HFF-Myc (cell line): ENCODE measurements around the gene MAN2B1.

ENCODE experiments used
- DNase-seq: peaks from one replicate; pipeline ENCODE4 v3.0.0-alpha.2; 2011; ENCODE audit warnings: low read depth; ENCODE audit errors: extremely low read depth
- H3K4me3 ChIP-seq: replicated peaks from 2 replicates; pipeline ENCODE4 v1.5.1; 2011; ENCODE audit warnings: low read depth, mild to moderate bottlenecking, control low read depth, low read length
- TF ChIP-seq, protein P1 (sequence below): IDR thresholded peaks from 2 replicates; pipeline ENCODE4 v1.5.1; 2012; ENCODE audit warnings: mild to moderate bottlenecking, low read depth, low read length, control low read depth; ENCODE audit errors: missing control alignments

Gene MAN2B1

GRCh38 chr19:12696366-12697335 lies 30.1 kb upstream of the MAN2B1 start, which contains the start of gene FBXW9:
FBXW9 (minus strand) TSS chr19:12696631; CDS start chr19:12696581, 50 bp downstream.
- H3K4me3 ChIP-seq, result peak within 1 kb of the TSS; percentile 84
- DNase-seq, result peak; percentile 87
- TF ChIP-seq, protein P1, sequence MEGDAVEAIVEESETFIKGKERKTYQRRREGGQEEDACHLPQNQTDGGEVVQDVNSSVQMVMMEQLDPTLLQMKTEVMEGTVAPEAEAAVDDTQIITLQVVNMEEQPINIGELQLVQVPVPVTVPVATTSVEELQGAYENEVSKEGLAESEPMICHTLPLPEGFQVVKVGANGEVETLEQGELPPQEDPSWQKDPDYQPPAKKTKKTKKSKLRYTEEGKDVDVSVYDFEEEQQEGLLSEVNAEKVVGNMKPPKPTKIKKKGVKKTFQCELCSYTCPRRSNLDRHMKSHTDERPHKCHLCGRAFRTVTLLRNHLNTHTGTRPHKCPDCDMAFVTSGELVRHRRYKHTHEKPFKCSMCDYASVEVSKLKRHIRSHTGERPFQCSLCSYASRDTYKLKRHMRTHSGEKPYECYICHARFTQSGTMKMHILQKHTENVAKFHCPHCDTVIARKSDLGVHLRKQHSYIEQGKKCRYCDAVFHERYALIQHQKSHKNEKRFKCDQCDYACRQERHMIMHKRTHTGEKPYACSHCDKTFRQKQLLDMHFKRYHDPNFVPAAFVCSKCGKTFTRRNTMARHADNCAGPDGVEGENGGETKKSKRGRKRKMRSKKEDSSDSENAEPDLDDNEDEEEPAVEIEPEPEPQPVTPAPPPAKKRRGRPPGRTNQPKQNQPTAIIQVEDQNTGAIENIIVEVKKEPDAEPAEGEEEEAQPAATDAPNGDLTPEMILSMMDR, result no peak

DNA sequence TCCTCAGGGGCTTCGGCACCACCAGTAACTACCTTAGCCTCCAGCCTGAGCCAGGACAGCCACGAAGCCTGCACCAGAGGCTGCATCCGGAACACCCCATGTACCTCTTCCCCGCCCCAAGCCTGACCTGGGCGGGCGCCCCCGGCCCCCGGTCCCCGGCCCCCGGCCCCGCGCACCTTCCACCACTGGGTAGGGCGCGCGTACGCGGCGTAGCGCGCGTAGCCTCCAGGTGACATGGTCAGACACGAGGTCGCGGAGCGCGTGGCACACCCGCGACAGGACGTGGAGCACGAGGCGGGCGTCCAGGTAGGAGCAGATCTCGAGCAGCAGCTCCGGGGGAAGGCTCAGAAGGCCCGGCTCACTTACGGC lies 29.4 kb upstream of the MAN2B1 start:
- H3K4me3 ChIP-seq, result peak overlapping the region; percentile 84
- no peak for DNase-seq
- TF ChIP-seq, protein P1, result no peak

DNA sequence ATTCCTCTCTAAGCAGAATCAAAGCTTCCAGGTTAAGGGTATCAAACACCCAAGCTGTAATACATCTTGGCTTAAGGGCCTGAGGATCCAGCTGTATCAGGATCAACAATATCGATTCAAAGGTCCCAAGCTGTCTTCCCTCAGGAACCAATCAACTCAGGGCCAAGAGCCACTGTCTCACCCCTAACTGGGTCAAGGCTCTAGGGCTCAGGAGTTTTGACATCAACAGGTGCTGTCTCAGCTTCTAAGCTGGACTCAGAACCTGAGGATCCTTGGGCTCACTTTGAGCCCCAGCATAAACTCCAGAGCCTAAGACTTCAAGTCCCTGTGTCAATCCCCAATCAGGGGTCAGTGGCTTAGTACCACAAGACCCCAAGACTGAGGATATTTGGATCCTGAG lies 29.0 kb upstream of the MAN2B1 start:
- H3K4me3 ChIP-seq, result peak overlapping the region; percentile 84
- TF ChIP-seq, protein P1, result no peak
- no peak for DNase-seq

GRCh38 chr19:12695096-12695495 lies 28.6 kb upstream of the MAN2B1 start:
- DNase-seq, result no peak
- H3K4me3 ChIP-seq, result peak overlapping the region; percentile 84
- TF ChIP-seq, protein P1, result no peak

DNA sequence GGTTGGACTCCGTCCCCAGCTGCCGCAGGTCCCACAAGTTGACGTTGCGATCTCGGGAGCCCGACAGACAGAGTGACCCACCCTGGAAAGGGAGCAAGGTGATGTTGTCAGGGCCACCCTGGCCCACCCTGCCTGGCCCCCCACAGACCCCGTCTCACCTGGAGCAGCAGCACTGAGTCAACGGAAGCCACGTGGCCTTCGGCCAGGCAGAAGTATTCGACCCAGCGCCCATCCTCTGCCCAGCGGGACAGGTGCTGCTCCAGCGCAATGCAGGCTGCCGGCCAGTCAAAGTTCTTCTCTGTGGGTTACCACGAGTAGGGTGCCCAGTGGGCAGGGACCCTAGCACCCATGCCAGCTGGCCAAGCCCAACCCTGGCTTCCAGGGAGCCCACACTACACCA lies 28.1 kb upstream of the MAN2B1 start:
- DNase-seq, result no peak
- no peak overlapping the region for H3K4me3 ChIP-seq
- TF ChIP-seq, protein P1, result no peak

GRCh38 chr19:12692960-12693359 lies 26.4 kb upstream of the MAN2B1 start:
- H3K4me3 ChIP-seq, result no peak overlapping the region
- TF ChIP-seq, protein P1, result no peak
- no peak for DNase-seq
